GM19023 (cell line): ENCODE results near the gene PERM1.
"Not testable (repeated sequence)": the region's sequence is repeated elsewhere in the genome, so short reads cannot be mapped to it uniquely, and the experiment has no call there.

ENCODE experiments used
- ATAC-seq: cut with Tn5 transposase; IDR thresholded peaks from one replicate; pipeline ENCODE4 v1.9.1; 2021; ENCODE audit warnings: mild to moderate bottlenecking, moderate library complexity; ENCODE audit not compliant: unreplicated experiment

PERM1 gene, protein sequence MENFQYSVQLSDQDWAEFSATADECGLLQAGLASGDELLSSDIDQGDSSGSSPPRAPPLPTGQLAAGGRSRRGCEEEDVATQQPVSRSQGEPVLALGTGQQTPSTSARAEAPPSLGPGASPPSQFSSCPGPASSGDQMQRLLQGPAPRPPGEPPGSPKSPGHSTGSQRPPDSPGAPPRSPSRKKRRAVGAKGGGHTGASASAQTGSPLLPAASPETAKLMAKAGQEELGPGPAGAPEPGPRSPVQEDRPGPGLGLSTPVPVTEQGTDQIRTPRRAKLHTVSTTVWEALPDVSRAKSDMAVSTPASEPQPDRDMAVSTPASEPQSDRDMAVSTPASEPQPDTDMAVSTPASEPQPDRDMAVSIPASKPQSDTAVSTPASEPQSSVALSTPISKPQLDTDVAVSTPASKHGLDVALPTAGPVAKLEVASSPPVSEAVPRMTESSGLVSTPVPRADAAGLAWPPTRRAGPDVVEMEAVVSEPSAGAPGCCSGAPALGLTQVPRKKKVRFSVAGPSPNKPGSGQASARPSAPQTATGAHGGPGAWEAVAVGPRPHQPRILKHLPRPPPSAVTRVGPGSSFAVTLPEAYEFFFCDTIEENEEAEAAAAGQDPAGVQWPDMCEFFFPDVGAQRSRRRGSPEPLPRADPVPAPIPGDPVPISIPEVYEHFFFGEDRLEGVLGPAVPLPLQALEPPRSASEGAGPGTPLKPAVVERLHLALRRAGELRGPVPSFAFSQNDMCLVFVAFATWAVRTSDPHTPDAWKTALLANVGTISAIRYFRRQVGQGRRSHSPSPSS

DNA sequence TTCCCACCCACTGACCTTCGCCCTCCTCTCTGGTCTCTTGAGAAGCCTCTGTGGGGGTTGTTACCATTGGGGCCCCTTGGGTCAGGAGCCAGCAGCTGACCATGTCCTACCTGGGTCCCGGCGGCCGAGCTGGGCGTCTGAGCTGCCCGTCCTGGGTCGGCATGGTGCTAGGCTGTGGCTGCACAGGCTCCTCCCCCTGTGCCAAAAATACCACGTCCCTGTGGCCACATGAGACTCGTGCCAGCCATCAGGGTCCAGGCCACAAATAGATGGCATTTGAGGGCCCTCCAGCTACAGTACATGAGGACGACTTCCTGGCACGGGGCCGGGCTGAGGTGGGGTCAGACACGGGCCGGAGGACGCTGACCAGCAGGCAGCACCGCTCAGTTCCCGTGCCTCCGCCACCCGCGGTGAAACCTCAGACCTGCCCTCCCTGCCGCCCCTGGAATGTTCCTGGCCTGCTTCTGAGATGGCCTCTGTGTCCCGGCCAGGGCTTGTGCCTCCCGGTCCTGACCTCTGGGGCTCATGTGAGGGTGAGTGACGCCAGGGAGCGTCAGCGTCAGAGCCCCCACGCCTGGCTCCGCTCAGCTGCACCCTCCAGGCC is at the start of gene PERM1:
Gene PERM1, minus strand, starts transcription at position 139 of the 604 bp plus-strand sequence. CDS start 1,064 bp downstream, outside the sequence.
- ATAC-seq, result no peak

DNA sequence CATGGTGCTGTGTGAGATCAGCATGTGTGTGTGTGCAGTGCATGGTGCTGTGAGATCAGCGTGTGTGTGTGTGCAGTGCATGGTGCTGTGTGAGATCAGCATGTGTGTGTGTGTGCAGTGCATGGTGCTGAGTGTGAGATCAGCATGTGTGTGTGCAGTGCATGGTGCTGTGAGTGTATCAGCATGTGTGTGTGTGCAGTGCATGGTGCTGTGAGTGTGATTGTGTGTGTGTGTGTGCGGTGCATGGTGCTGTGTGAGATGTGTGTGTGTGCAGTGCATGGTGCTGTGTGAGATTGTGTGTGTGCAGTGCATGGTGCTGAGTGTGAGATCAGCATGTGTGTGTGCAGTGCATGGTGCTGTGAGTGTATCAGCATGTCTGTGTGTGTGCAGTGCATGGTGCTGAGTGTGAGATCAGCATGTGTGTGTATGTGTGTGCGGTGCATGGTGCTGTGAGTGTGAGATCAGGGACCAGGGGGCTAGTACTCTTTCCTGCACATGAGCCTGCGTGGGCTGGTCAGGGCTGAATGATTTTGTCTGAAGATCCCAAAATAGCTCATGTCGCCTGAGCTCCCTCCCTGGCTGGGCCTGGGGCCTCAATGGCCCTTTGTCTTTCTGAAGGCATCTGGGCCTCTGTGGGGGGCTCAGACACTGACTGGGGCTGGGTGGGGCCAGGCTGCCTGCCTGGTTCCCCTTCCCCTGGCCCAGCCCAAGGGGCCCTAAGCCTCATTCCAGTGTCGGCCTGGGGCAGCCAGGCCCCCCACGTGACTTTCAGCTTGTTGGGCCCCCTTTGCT is 49.2 kb upstream of the PERM1 start:
- ATAC-seq, result not testable (repeated sequence)

DNA sequence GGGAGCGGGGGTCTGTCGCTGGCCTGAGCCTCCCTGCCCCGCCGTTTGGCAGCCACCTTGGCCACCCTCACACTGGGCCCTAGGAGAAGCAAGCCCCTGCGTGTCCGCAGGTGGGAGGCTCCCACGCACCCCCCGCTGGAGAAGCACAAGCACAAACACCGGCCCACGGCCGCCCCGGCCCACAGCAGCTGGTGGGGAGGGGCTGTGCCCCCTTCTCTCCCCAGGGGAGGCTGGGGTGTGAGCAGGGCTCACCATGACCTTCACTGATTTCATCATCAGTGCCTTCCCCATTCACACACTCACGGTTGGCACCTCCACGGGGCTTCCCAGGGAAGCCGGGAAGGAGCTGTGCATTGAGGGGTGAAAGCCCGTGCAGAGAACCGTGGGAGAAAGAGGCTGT is 45.9 kb upstream of the PERM1 start:
- no peak for ATAC-seq

DNA sequence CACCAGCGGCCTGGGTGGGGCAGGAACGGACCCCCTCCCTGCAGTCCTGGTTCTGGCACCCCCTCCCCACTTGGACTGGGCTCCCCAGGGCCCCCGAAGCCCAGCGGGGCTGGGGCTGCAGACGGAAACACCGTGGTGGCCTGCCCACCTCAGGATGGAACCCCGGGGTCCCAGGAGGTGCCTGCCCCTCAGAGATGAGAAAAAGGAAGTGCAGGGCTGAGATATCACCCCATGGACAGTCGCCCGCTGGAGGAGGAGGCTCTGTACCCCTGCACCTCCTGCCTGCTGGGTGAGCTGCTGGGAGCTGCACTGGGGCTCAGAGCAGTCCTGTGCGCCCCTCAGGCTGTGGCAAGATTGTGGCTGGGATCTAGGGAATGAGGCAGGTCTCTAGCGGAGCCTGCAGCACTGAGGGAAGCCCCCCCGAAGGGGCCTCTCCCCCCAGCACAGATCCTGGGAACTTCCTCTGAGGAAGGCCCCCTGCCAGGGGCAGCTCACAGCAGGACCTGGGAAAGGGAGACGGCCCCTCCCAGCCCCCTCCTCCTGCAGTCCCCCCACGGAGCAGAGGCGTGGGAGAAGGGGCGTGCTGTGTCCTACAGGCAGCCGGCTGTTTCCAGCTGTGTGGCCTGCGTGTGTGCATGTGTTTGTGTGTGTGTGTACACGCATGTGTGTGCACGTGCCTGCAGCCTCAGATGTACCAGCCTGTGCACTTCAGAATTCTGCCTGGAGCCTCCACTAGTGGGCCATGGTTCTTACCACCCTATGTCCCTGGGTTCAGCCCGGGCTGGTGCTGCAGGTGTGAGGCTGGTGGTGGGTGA is 44.9 kb upstream of the PERM1 start:
- no peak for ATAC-seq

DNA sequence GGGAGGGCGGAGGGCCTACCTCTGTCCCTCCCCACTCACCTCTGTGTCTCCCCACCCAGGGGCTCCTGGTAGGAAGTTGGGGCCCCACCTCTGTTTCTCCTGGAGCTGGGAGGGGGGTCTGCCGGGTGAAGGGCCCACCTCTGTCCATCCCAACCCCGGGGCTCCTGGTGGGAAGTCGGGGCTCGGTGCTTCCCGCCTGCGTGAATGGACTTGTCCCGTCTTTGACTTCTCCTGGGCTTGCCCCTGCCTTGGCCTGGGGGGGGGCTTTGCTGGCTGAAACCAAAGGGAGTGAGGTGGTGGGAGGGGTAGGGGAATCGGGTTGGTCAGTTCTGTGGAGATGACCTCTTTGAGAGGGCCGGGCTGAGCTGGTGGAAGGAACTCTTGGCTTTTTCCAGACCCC is 43.8 kb upstream of the PERM1 start:
- ATAC-seq, result no peak

DNA sequence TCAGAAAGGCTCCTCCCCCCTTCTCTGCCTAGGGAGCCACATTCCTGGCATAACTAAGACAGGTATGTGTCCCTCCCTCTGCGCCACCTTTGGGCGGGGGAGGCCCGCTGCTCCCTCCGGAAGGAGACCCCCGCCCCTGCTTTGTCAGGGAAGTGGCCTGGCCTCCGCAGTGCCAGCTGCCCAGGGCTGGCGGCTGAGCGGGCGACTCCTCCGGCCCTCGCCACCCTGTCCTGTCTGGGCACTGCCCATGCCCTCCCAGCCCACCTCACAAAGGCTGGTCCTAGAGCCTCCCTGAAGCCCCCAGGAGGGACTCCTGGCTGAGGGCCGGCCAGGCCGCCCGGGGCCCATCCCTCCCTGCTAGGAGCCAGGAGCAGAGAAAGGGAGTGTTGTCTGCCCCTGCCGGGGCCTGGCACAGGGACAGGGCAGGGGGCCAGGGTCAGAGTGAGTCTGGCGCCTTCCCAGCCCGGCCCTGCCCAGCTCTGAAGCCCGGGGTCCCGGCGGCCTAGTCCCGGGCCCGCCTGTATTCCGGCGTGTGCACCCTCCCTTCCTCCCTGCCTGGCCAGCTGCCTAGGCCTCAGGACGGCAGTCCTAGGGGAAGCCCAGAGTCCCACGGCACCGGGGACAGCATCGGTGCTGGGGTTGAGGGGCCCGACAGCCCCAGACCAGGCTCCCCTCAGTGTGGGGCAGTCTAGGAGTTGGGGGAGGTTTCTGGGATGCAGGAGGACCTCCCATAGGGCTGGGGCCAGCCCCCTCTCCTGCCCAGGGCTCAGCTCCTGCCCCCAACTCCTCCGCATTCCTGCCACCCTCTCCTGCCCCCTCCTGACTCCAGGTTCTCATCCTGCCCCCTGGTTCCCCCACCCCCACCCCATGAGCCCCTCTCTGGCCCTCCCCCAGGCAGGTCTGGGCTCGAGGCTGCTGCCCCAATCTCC is 43.1 kb upstream of the PERM1 start:
- ATAC-seq, result no peak

DNA sequence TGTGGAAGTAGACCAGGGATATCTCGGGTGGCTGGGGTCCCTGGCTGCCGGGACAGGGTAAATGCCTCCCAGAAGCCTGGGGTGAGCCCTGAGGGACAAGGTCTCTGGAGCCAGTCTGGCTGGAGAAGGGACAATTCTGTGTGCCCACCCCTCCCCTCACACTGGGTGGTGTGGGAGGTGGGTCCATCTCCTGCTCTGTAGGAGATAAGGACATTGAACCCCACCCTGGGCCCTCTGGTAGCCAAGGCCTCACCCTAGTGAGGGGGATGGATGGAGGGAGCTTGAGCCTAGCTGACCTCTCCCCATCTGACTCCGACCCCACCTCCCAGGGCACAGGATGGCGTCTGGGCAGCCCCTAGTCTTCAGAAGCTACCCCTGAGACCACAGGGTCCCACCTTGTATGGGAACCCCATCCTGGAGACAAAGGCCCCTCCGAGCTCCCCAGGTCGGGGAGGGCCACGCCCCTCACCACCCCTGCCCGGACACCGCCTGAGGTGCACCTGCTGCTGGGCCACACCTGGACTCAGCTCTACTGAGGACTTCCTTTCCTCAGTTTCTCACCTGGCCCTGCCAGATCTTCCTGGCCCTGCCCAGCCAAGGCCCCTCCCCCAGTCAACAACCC is 42.4 kb upstream of the PERM1 start:
- no peak for ATAC-seq

DNA sequence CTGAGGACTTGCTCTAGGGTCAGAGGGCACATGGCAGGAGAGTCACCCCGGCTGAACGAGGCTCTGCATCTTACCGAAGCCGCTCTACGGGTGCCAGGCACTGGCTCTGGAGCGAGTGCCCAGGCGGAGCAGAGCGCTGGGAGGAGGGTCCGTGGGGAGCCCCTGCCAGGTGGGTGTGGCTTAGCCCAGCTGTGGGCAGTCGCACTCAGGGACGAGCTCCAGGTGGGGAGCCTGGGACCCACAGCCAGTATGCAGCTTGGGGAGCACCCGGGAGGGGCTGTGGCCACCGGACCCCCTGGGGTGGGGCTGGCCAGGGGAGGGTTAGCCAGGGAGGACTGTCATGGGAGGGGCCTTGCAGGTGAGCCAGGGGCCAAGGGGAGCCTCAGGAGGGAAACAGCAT is 41.8 kb upstream of the PERM1 start:
- no peak for ATAC-seq

DNA sequence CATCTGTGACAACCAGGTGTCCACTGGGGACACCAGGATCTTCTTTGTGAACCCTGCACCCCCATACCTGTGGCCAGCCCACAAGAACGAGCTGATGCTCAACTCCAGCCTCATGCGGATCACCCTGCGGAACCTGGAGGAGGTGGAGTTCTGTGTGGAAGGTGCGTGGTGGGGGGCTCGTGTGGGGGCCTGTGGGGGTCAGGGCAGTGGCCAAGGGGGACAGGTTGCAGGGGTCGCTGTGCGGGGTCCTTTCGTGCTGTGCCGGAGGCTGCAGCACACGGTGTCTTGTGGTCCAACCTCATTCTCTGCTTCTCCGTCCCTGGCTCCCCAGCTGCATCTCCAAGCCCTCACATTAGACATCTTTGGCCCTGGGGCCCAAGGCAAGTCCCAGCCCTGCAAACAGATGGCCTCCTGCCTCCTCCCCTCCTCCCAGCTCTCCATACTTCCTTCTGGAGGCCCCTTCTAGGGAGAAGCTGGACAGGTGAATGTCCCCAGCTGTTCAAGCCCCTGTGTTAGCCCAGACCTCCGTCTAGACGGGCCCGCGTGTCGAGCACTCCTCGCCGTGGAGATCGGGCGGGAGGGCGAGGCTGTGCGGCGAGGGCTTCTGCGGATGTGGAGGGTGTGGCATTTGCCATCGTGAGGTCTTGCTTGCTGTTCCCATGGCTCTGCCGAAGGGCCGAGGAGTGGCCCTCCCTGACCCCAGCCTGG is 40.6 kb upstream of the PERM1 start:
- no peak for ATAC-seq

DNA sequence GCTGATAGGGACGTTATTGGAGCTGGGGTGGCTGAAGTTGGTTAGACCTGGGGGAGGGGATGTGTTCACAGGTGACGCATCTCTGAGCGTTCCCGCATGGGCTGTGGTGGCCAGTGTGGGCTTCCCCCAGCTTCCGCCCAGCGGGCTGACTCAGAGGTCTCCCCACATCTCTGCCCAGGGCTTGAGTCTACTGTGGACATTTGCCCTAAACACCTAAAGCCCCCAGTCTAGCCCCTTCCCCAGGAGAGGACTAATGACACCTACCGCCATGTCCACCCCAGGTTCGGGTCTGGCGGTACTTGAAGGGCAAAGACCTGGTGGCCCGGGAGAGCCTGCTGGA is 40.0 kb upstream of the PERM1 start:
- no peak for ATAC-seq

DNA sequence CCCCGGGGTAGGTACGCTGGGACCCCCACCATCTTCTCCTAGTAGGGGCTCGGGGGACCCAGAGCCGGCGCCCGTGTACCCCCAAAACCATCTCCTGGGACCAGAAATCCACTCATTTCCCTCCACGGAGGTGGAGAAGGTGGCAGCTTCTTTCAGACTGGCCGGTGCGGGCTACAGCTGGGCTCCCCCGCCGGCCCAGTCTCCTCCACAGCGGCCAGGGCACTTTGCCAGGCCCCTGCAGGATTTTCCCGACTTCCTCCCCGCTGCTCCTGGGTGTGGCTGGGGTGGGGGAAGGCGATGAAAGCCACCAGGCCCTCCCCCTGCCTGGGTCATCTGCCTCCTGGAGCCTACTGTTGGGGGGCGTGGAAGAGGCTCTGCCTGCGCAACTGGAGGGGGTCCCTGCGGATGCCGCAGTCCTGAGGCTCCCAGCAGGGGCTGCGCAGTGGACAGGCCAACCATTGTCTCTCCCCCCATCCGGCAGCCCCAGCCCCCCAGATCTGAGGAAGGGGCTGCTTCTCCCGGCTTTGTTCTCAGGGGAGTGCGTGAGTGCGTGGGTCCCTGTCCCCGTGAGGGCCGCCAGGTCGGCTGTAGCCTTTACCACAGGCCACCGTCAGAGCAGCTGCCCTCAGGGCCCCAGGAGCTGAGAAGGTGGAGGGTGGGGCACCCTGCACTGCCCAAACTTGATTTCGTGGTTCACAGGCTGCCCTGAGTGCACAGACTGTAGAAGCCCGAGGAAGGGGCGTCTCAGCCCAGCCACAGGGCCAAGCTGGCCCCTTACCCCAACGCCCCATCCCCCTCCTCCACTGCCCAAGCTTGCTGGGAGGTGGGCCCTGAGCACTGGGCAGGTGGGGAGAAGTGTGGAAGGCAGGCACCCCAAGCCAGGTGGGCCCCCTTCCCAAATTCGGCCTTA is 39.4 kb upstream of the PERM1 start:
- no peak for ATAC-seq

DNA sequence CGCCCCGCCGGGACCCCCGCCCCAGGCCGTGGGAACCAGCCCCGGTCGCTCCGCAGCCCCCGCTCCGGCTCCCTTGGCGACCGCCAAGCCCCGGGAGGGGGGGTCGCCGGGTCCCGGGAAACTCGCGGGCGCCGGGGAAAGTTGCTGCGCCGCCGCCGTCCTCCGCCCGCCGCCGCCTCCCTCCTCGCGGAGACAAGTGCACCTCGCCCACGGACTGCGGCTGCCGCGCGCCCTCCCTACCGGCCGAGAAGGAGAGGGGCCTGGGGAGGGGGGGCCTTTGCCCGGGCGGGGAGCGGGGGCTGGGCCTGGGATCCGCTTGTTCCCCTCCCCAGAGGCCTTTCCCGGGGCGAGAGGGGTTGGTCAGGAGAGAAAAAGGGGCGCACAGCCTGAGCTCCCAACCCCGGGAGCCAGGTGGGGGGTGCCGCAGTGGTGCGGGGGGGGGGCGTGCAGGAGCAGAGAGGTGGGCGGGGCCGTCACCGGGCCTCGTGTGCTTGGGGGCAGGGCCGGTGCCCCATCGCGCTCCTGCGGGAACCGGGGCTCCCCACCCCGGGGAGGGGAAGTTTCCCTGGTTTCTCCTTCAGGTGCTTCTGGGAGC is 38.6 kb upstream of the PERM1 start:
- peak; percentile 3 for ATAC-seq

DNA sequence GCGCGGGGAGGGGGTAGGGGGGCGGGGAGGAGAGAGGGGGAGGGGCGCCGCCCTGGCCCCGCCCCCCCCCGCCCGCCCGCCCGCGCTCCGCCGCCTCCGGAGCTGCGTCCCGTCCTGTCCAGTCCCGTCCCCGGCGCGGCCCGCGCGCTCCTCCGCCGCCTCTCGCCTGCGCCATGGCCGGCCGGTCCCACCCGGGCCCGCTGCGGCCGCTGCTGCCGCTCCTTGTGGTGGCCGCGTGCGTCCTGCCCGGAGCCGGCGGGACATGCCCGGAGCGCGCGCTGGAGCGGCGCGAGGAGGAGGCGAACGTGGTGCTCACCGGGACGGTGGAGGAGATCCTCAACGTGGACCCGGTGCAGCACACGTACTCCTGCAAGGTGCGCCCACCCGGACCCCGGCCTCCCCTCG is 38.1 kb upstream of the PERM1 start, which contains the start of gene AGRN:
Gene AGRN, plus strand, starts transcription at position 121 of the 405 bp plus-strand sequence. Its CDS starts 53 bp downstream, at position 174.
- peak; percentile 29 for ATAC-seq

DNA sequence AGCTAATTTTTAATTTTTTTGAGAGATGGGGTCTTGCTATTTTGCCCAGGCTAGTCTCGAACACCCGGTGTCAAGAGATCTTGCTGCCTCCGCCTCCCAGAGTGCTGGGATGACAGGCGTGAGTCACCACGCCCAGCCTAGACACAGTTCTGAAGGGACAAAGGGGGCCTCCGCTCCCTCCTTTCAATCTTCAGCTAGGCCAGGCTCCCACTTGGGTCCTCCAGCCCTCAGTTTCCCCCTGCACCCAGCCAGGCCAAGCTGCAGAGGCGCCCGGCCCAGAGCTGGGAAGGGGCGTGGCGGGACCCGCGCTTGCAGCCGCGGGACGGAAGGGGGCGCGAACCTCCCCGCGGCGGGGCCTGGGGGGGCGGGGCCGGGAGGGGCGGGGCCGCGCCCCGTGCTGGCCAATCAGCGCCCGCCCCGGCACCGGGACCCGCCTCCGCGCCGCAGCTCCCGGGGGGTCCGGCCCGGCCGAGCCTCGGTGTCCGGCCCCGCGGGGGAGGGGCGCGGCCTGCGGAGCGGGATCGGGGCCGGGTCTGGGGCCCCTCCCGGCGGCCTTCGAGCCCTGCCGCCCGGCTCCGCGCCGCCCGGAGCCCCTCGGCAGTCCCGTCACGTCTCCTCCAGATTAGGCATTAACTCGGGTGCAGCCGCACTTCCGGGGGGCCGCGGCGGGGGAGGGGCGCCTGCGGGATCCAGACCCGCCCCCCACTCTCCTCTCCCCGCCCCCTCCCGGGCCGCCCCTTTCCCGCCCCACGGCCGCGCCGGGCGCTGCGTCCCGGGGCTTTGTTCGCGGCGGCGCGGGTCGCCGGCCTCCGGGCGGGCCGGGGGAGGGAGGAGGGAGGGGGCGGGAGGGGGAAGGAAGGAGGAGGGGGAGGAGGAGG is 37.5 kb upstream of the PERM1 start:
- ATAC-seq, result peak; percentile 72

DNA sequence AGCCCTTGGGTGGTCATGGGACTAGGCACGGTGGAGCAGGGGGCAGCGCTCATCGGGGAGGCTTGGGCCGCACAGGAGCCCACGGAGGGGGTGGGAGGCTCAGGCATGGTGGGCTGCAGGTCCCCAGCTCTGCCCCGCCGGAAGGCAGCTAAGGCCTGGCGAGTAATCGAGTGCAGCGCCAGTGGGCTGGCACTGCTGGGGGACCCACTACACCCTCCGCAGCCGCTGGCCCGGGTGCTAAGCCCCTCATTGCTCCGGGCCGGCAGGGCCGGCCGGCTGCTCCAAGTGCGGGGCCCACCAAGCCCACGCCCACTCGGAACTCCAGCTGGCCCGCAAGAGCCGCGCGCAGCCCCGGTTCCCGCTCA is 36.4 kb upstream of the PERM1 start:
- not testable (repeated sequence) for ATAC-seq
